Skeletal muscle tissue (tissue), 4 donors: ENCODE data around the gene MBOAT1. TPM values are rescaled to one million over a fixed set of nuclear protein-coding genes. Genes with fewer than 3 reads are reported as not detected.

Experiments
- H3K27ac ChIP-seq: one replicate; pipeline ENCODE4 v1.7.0; 2013; ENCODE audit warnings: mild to moderate bottlenecking, low read depth, low read length, inconsistent platforms
- H3K27me3 ChIP-seq, 3 donors: one replicate each; pipeline ENCODE4 v1.7.0; 2013; ENCODE audit warnings: low read length in 3 of 3; ENCODE audit not compliant: control insufficient read depth in 3 of 3, insufficient read depth in 3 of 3
- H3K36me3 ChIP-seq, 3 donors: one replicate each; pipeline ENCODE4 v1.7.0; 2013; ENCODE audit warnings: low read length in 3 of 3; ENCODE audit not compliant: control insufficient read depth in 3 of 3, insufficient read depth in 3 of 3
- H3K4me1 ChIP-seq, 3 donors: one replicate each; pipeline ENCODE4 v1.7.0; 2013; ENCODE audit warnings: low read length in 3 of 3, mild to moderate bottlenecking in 3 of 3; ENCODE audit not compliant: control insufficient read depth in 3 of 3, insufficient read depth in 3 of 3
- H3K4me3 ChIP-seq, 3 donors: one replicate each; pipeline ENCODE4 v1.7.0; 2013; ENCODE audit warnings: low read length in 3 of 3
- H3K9ac ChIP-seq, 3 donors: one replicate each; pipeline ENCODE4 v1.7.0; 2013; ENCODE audit warnings: low read length in 3 of 3, mild to moderate bottlenecking in 3 of 3, moderate library complexity in 2 of 3, low read depth in 1 of 3
- H3K9me3 ChIP-seq, 3 donors: one replicate each; pipeline ENCODE4 v1.7.0; 2013; ENCODE audit warnings: low read length in 3 of 3; ENCODE audit not compliant: control insufficient read depth in 3 of 3
- total RNA-seq: library from RNA; depleted of rRNA; stranded (reverse); fragments of >200 nt; gene quantifications from one replicate; pipeline ENCODE4 v1.2.3, GENCODE V29; 2014
- donor health status: Osteomylitis.

MBOAT1 gene
- total RNA-seq, 1 donor from 2014 or later = 8.9 TPM

DNA sequence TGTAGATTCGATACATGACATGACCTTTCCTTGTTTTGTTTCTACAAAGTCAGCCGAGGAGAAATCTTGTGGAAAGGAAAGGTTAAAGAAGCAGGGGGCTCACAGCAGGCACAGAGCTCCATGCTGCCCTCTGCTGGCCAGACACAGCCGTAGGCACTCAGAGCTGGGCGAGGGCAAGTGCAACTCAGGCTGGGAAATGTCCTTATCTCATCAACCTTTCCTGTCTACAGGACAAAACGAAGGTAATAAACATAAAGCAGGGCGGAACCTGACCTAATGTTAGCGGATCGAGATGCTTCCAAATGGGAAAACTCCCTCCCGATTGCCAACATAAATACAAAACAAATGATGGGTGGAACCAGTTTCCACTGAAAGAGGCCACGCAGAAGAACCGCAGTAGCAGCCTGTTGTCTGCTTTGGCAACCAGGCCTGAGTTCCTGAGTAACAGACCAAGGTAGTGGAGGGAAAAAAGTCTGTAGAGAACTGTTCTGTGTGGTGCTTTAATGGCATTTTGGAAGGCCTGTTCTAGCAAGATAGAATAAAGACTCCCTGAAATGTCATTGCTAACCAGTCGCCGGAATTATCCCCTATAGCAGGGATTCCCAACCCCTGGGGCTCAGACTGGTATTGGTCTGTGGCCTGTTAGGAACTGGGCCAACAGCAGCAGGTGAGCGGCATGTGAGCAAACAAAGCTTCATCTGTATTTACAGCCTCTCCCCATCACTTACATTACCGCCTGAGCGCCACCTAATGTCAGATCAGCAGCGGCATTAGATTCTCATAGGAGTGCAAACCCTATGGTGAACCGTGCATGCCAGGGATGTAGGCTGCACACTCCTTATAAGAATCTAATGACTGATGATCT lies 85.2 kb downstream of the MBOAT1 start:
- peak overlapping the region in 2 of 3 donors; percentile 15 to 46 for H3K4me3 ChIP-seq
- H3K27ac ChIP-seq = peak overlapping the region; percentile 49
- no peaks in the 10 kb centered on the region for H3K9me3 ChIP-seq
- no peaks in the 10 kb centered on the region for H3K36me3 ChIP-seq
- peak overlapping the region in 2 of 3 donors; percentile 33 to 41 for H3K9ac ChIP-seq
- peaks cover 5 to 7% (median 6%) of the 10 kb centered on the region in 3 donors for H3K4me1 ChIP-seq
- no peaks in the 10 kb centered on the region for H3K27me3 ChIP-seq

DNA sequence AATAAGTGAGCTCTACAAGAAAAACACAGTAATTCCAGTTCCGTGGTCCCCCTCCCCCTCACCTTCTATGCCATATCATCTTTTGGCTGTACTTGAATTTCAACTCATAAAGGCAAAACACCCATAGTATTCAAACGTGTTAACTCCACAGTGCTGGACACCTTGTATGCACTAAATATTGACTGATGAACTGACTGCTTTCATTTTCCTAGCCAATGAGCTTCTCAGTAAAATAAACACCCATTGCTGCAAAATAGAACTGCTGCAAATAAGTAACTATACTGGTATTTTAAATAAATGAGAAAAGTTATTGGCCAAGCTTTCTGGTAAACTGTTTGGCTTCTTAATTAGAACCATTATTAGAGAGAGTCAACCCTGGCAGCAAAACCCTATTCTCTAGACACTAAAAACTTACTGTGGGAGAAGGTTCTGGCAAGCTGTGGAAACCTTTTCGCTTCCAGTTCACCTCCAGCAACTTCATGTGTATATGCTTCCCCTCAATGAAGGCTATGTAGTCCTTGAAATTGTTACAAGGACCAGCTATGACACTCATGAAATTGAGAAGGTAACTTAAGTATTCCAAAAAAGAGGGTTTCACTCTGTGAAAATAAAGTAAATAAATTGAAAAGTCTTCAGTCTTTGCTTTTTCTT lies 86.0 kb downstream of the MBOAT1 start:
- Histone ChIP-seq H3K27me3 (no peaks in the 10 kb centered on the region), H3K4me3 (peak overlapping the region in 2 of 3 donors; percentile 15 to 46), H3K9me3 (no peaks in the 10 kb centered on the region), H3K9ac (peak overlapping the region in 2 of 3 donors; percentile 33 to 41), H3K36me3 (peaks cover 0 to 3% (median 0%) of the 10 kb centered on the region in 3 donors), H3K27ac (peak overlapping the region; percentile 49), H3K4me1 (peaks cover 5 to 7% (median 6%) of the 10 kb centered on the region in 3 donors)

DNA sequence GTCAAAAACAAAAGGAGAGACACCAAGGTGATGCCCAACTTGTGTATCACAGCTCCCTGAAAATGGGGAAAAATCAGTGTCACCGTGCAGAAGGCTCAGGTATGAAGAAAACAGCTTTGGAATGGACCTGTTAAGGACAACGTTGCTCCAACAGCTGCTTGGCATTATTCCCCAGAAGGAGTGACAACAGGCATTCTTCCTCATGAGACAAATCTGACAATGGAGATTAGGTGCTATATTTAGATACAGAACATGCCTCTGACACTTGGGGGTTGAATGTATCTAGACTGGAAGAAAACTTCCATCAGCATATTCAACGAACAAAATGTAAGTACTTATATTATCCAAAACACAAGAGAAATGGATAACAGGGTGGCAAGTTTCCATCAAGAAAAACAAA lies 87.7 kb downstream of the MBOAT1 start:
- H3K27ac ChIP-seq = peak overlapping the region; percentile 70
- peak overlapping the region in 1 of 3 donors; percentile 10 for H3K9ac ChIP-seq
- H3K36me3 ChIP-seq = peaks cover 0 to 3% (median 0%) of the 10 kb centered on the region in 3 donors
- peaks cover 5 to 7% (median 6%) of the 10 kb centered on the region in 3 donors for H3K4me1 ChIP-seq
- no peaks in the 10 kb centered on the region for H3K27me3 ChIP-seq
- no peaks in the 10 kb centered on the region for H3K9me3 ChIP-seq
- peak overlapping the region in 1 of 3 donors; percentile 22 for H3K4me3 ChIP-seq

DNA sequence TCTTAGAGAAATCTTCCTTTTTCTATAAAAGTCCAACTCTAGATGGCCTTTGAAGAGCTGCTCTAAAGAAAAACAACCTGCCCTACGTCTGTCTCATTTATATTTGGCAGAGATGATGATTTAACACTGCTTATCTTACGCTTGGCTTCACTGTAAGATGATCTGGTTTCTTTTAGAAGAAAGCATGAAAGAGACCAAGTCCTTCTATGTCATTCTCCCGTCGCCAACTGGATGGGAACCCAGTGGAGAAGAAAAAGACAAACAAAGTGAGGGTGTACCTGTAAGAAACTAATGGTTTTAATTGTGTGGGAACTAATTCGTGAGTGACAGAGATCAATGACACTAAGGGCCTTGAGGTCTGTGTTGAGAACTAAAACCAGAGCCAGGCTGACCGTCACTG lies 92.8 kb downstream of the MBOAT1 start:
- Histone ChIP-seq H3K9ac (no peak overlapping the region), H3K27ac (peak overlapping the region; percentile 23), H3K4me3 (no peak overlapping the region), H3K27me3 (no peaks in the 10 kb centered on the region), H3K9me3 (no peaks in the 10 kb centered on the region), H3K36me3 (peaks cover 0 to 7% (median 0%) of the 10 kb centered on the region in 3 donors), H3K4me1 (peaks cover 0 to 7% (median 5%) of the 10 kb centered on the region in 3 donors)

DNA sequence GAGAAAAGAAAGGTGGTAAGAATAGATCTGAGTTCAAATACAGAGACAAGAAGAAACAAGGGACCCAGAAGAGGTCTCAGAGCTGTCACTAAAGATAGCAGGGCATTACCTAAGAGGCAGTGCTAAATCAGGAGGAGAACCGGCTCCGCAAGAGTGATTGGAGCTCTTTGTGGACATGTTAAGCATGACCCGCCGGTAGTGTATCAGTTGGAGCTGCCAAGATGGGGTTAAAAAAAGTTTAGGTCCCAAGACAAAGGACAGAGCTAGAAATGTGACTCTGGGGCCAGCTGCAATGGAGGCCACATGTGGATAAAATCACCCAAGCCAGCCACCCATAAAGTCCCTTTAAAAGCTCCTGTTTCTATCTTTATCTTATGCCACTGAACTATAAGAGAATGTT lies 93.4 kb downstream of the MBOAT1 start:
- Histone ChIP-seq H3K4me3 (no peak overlapping the region), H3K27me3 (no peaks in the 10 kb centered on the region), H3K36me3 (peaks cover 0 to 7% (median 0%) of the 10 kb centered on the region in 3 donors), H3K27ac (peak overlapping the region; percentile 32), H3K4me1 (peaks cover 0 to 7% (median 5%) of the 10 kb centered on the region in 3 donors), H3K9ac (no peak overlapping the region), H3K9me3 (no peaks in the 10 kb centered on the region)

DNA sequence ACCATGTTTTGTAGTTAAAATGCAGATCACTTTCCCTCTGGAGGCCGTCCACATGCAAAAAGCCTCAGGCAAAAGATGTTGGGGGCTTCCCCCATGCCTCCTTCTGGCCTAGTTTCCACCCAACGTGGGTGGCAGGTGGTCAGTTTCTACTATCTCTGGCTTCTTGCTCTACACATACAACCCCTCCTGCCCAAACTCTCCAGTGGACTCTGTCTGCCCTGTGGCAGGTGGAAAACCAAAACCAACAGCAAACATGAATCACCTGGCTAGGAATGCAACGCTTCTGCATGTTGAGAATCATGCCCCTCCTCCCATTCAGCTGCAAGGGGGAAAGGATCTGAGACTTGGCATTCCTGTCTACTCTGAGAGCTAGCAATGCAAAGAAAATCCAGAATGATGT lies 94.8 kb downstream of the MBOAT1 start:
- Histone ChIP-seq H3K27me3 (no peaks in the 10 kb centered on the region), H3K4me3 (peak overlapping the region in 1 of 3 donors; percentile 16), H3K4me1 (peaks cover 0 to 7% (median 5%) of the 10 kb centered on the region in 3 donors), H3K9ac (no peak overlapping the region), H3K36me3 (peaks cover 0 to 10% (median 5%) of the 10 kb centered on the region in 3 donors), H3K9me3 (no peaks in the 10 kb centered on the region), H3K27ac (no peak overlapping the region)

DNA sequence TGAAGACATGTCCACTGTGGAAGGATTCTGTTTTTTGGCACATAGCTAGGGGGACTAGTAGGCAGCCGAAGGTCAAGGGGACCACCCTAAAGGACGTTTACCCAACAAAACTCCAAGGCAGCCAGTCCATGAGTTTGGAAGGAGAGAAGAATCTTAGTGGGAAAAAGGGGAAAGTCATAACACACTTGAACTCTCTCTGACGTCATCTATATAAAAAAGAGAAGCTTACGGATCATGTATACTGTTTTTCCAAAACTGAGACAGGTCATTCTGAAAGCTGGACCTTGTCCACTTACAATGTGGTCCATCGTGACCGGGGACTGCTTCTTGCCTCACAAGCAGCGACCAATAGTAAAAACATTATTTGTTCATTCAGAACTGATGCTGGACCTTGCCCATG lies 95.5 kb downstream of the MBOAT1 start:
- Histone ChIP-seq H3K27me3 (no peaks in the 10 kb centered on the region), H3K4me3 (no peak overlapping the region), H3K27ac (no peak overlapping the region), H3K9ac (no peak overlapping the region), H3K36me3 (peaks cover 0 to 10% (median 5%) of the 10 kb centered on the region in 3 donors), H3K4me1 (peaks cover 0 to 7% (median 5%) of the 10 kb centered on the region in 3 donors), H3K9me3 (no peaks in the 10 kb centered on the region)

DNA sequence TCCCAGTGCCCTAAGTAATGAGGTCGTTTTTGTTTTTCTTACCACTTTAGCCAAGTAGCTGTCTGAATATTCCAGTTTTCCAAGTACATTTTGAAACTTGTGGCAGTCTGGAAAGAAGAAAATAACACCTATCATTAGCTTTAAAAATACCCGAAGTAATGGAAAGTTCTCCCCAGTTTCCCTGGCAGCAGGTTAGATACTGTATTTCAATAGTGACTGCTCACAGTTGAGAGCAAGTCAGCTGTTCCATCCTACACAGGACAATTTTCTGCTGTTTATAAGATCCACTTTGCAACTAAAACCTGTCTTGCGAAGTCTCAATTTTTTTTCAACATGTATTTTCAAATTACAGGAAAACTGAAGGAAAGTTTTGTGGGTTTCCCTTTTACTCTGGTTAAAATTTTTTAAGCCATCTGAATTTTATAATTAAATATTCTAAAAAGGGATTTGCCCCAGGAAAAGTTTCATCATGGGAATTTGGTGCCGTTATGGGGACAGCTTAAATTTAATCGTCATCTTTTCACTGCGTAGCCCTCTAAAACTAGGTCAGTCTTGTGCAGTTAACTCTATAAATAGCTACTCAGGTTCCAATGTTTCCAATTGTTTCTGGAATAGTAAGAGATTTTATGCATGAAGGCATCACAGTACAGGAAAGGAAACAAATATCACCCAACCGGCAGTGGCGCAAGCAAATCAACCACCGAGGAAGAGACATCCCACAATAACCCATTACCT lies 96.9 kb downstream of the MBOAT1 start:
- no peak overlapping the region for H3K9ac ChIP-seq
- no peaks in the 10 kb centered on the region for H3K27me3 ChIP-seq
- peaks cover 0 to 7% (median 5%) of the 10 kb centered on the region in 3 donors for H3K4me1 ChIP-seq
- H3K4me3 ChIP-seq = no peak overlapping the region
- peak overlapping the region; percentile 48 for H3K27ac ChIP-seq
- H3K36me3 ChIP-seq = peaks cover 0 to 7% (median 5%) of the 10 kb centered on the region in 3 donors
- no peaks in the 10 kb centered on the region for H3K9me3 ChIP-seq

DNA sequence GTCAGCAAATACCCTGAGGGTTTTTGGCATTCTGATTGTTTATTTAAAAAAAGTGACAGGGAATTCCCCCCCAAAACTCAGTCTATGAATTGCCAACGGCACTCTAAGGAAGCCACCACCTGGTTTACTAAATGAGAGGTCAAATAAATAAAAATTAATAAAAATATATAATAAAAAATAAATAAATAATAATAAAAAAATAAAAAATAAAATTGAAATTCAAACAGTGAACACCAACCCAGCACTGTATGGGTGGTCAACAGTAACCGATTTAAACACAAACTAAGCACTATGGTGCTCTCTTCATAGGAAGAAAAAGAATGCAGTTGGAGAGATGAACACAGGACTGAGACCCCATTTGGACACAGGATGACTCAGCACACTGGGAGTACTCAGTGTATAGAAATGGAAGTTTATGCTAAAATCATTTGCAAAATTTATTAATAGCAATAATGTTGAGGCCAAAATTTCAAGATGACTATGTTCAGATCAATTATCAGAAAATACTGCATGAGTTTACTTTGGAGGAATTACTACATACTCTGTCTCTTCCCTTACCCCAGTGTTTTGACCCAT lies 98.5 kb downstream of the MBOAT1 start:
- Histone ChIP-seq H3K4me1 (peaks cover 0 to 7% (median 2%) of the 10 kb centered on the region in 3 donors), H3K9me3 (no peaks in the 10 kb centered on the region), H3K9ac (no peak overlapping the region), H3K27me3 (no peaks in the 10 kb centered on the region), H3K4me3 (no peak overlapping the region), H3K36me3 (peaks cover 3 to 15% (median 5%) of the 10 kb centered on the region in 3 donors), H3K27ac (no peak overlapping the region)
